Measurements from ENCODE around the gene APOBEC3A. TPM values are rescaled to one million over a fixed set of nuclear protein-coding genes. Genes with fewer than 3 reads are reported as not detected.
"Not testable (repeated sequence)": the region's sequence is repeated elsewhere in the genome, so short reads cannot be mapped to it uniquely, and the experiment has no call there.

The APOBEC3A gene
- total RNA-seq, 3 donors from 2014 or later, result 0.13 TPM; not detected in 2

DNA sequence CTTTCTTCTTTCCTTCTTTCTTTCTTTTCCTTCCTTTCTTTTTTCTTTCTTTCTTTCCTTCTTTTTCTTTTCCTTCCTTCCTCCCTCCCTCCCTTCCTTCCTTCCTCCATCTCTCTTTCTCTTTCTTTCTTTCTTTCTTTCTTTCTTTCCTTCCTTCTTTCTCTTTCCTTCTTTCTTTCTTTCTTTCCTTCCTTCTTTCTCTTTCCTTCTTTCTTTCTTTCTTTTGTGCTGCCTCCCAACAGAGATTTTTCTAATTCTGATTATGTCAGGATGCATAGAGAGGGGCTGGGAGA, 1.2 kb downstream of the APOBEC3A start:
- H3K9me3 Mint-ChIP-seq; H3K4me3 Mint-ChIP-seq; H3K27me3 Mint-ChIP-seq (ENCODE audit: low read depth); DNase-seq; H3K4me1 Mint-ChIP-seq (ENCODE audit: low read depth); ATAC-seq; H3K36me3 Mint-ChIP-seq (ENCODE audit: insufficient read depth): not testable (repeated sequence)

DNA sequence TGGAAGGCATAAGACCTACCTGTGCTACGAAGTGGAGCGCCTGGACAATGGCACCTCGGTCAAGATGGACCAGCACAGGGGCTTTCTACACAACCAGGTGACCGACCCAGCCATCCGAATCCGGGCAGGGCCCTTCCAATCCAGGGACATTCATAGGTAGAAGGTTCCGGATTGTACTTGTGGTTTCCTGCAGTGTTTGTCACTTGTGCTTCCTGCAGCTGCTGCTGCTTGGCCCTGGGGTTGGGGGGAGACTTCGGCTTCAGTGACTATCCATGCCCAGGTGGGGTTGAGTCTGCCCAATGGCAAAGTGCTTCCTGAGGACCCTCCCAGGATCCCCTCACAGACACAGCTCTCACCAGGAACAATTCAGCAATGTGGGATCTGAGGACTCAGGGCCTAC, 2.2 kb downstream of the APOBEC3A start:
- H3K36me3 Mint-ChIP-seq (ENCODE audit: insufficient read depth), result no peaks in the 10 kb centered on the region
- no peaks in the 10 kb centered on the region for H3K4me1 Mint-ChIP-seq (ENCODE audit: low read depth)
- H3K4me3 Mint-ChIP-seq, result no peak overlapping the region
- H3K9me3 Mint-ChIP-seq, result no peaks in the 10 kb centered on the region
- DNase-seq (no peak), ATAC-seq (no peak)
- no peaks in the 10 kb centered on the region for H3K27me3 Mint-ChIP-seq (ENCODE audit: low read depth)

DNA sequence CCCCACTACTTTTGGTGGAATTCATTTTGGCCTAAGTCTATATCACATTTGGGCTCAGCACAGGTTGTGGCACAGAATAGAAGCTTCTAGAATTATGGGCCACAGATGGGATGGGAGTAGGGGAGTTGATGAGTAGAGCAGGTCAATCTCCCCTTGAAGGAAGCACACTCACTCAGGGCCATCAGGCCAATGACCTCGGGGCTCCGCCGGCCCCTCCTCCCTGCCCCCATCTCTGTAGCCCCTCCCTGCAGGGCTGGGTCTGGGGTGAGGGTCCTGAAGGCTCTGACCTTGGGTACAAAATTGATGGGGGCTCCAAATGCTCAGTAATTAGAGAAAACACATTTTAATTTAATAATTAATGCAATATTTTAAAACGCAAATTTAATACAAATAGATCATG, 3.3 kb downstream of the APOBEC3A start:
- not testable (repeated sequence) for H3K4me1 Mint-ChIP-seq (ENCODE audit: low read depth); ATAC-seq; H3K36me3 Mint-ChIP-seq (ENCODE audit: insufficient read depth); H3K9me3 Mint-ChIP-seq; H3K27me3 Mint-ChIP-seq (ENCODE audit: low read depth); DNase-seq; H3K4me3 Mint-ChIP-seq

DNA sequence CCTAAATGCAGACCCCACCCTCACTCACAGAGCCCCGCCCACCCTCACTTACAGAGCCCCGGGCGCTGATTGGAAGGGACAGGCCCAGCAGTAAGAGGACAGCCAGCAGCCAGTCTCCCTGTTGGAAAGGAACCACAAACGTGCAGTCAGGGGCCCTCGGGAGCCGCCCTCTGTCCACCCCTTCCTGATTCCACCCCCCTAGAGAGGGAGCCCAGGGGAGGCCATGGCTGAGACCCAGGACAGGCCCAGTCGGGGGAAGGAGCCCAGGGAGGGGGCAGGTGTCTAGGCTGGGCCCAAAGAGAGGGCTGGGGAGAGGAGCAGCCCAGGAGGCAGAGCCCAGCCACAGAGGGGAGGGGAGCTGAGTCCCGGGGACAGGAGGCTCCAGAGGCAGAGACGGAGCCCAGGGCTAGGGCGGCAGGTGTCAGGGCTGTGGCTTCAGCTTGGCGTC, 5.9 kb downstream of the APOBEC3A start:
- ATAC-seq, result peak in 1 of 2 donors; percentile 36
- not testable (repeated sequence) for H3K4me3 Mint-ChIP-seq; H3K4me1 Mint-ChIP-seq (ENCODE audit: low read depth); H3K27me3 Mint-ChIP-seq (ENCODE audit: low read depth); DNase-seq; H3K36me3 Mint-ChIP-seq (ENCODE audit: insufficient read depth); H3K9me3 Mint-ChIP-seq

DNA sequence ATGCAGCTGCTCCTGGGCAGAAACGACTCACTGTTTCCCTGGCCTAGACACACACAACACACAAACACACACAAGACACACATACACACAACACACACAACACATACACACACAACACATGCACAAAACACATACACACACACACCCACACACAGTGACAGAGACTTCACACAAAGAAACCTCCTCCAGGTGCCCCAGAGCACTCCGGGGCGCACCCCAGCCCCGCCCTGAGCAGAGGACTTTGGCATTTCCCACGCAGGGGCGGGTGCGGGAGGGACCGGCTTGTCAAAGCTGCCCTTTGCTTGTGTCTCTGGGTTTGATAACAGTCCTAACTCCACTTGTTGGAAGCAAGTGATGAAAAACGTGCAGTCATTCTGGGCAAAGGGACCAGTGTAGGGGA, 6.5 kb downstream of the APOBEC3A start:
- Mint-ChIP-seq H3K4me1 (ENCODE audit: low read depth) (no peaks in the 10 kb centered on the region), H3K36me3 (ENCODE audit: insufficient read depth) (no peaks in the 10 kb centered on the region), H3K9me3 (no peaks in the 10 kb centered on the region), H3K4me3 (no peak overlapping the region), H3K27me3 (ENCODE audit: low read depth) (no peaks in the 10 kb centered on the region)
- DNase-seq (no peak), ATAC-seq (peak; percentile 39 to 57)

DNA sequence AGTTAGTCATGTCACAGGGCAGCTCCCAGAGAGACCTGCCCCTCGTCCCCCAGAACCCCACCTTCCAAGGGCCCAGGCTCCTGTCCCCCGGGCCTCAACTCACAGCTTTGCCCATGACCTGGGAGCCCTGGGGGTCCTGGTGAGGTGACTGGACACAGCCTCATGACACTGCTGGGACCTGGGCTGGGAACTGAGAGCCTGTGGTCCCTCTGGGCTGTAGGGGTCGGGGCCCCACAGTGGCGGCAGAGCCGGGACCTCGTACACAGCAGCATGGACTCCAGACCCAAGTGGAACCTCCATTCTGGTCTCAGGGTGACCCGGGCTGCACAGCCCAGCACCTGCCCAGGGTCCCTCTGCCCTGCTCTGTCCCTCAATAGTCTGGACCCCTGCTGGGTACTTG, 6.9 kb downstream of the APOBEC3A start:
- DNase-seq, result no peak
- no peaks in the 10 kb centered on the region for H3K27me3 Mint-ChIP-seq (ENCODE audit: low read depth)
- no peak for ATAC-seq
- no peaks in the 10 kb centered on the region for H3K36me3 Mint-ChIP-seq (ENCODE audit: insufficient read depth)
- no peak overlapping the region for H3K4me3 Mint-ChIP-seq
- no peaks in the 10 kb centered on the region for H3K4me1 Mint-ChIP-seq (ENCODE audit: low read depth)
- H3K9me3 Mint-ChIP-seq, result no peaks in the 10 kb centered on the region

DNA sequence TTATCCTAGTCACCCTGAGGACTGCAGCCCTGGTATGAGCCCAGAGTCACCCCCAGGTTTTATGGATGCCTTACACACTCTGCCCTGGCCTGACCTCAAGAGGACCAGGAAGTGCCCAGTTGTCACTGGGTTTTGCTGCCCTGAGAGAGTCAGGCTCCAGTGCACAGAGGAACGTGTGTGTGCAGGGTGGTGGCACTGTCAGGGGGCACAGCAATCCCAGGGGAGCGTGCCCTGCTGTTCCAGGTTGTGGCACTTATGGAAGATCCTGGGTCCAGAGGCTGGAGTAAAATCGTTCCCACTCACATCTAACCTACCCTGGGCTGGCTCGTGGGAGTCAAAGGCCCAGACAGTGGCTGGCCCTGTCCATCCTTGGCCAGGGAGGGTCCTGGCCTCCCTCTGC, 7.6 kb downstream of the APOBEC3A start:
- H3K9me3 Mint-ChIP-seq, result no peaks in the 10 kb centered on the region
- H3K27me3 Mint-ChIP-seq (ENCODE audit: low read depth), result no peaks in the 10 kb centered on the region
- H3K36me3 Mint-ChIP-seq (ENCODE audit: insufficient read depth), result no peaks in the 10 kb centered on the region
- no peaks in the 10 kb centered on the region for H3K4me1 Mint-ChIP-seq (ENCODE audit: low read depth)
- ATAC-seq (no peak), DNase-seq (no peak)
- H3K4me3 Mint-ChIP-seq, result no peak overlapping the region

DNA sequence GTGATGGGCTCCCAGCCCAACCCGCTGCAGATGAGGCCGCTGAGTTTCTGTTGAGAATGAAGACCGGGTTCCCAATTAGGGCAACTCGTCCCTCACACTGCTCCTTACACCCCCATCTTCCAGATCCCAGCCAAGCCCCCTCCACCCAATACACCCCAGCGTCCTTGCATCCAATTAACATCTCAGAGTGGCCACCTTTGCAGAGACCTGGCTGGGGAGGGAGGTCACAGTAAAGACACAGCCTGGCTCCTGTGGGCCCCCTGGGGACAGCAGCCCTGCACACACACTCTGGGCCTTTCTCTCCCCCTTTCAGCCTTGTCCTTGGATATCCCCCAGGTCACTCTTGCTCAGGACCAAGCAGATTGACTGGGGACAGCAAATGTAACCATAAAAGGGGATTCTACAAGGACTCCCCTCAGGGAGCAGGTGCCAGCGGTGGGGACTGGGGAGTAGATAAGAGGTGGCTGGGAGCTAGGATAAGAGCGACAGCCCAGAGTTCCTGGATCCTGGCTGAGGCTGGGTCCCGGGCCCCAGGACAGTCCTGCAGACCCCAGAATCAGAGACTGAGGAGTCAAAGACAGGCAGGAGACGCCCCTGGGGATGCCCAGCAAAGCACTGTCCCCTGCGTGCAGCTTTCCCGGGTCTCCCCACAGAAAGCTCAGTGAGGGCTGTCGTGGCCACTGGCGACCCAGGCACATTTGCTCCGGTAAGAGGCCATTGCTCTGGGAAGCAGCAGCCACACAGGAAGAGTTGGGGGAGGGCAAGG, 8.4 kb downstream of the APOBEC3A start:
- Mint-ChIP-seq H3K4me3 (no peak overlapping the region), H3K27me3 (ENCODE audit: low read depth) (peaks cover 4% of the 10 kb centered on the region), H3K36me3 (ENCODE audit: insufficient read depth) (no peaks in the 10 kb centered on the region), H3K9me3 (no peaks in the 10 kb centered on the region), H3K4me1 (ENCODE audit: low read depth) (no peaks in the 10 kb centered on the region)
- DNase-seq (no peak), ATAC-seq (no peak)

DNA sequence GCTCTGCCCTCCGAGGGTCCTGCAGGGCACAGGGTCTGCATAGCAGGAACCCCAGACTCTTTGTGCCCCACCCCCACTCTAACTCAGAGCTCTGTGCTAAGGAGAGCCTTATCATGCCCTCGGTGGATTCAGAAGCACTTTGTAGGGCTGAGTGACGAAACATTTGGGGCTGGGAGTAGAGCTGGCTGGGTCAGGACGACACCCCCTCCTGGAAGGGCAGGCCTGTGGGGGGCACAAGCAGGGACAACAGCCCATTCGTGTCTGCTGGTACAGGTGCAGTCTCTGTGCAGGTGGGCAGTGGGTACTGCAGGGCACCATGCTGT, 8.9 kb downstream of the APOBEC3A start:
- Mint-ChIP-seq H3K36me3 (ENCODE audit: insufficient read depth) (no peaks in the 10 kb centered on the region), H3K27me3 (ENCODE audit: low read depth) (peaks cover 4% of the 10 kb centered on the region), H3K4me3 (no peak overlapping the region), H3K9me3 (no peaks in the 10 kb centered on the region), H3K4me1 (ENCODE audit: low read depth) (no peaks in the 10 kb centered on the region)
- ATAC-seq, result no peak
- DNase-seq, result no peak

DNA sequence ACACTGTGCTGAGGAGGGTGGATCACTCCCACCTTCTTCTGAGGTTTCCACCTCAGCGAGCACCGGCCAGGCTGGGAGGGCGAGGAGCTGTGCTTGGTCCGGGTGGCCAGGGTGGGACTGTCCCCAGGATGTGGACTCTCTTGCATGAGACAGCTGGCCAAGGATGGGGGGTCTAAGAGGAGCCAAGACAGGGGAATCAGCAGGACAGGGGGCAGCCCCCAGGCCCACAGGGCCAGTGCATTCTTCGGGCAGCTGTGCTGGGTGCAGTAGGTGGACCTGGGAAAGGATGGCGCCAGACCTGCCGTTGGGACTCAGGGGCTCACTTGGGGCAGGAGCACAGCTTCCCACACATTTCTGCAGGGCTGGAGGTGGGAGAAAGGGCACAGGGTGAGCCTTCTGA, 9.5 kb downstream of the APOBEC3A start:
- Mint-ChIP-seq H3K4me3 (no peak overlapping the region), H3K36me3 (ENCODE audit: insufficient read depth) (no peaks in the 10 kb centered on the region), H3K27me3 (ENCODE audit: low read depth) (peaks cover 4% of the 10 kb centered on the region), H3K9me3 (no peaks in the 10 kb centered on the region), H3K4me1 (ENCODE audit: low read depth) (no peaks in the 10 kb centered on the region)
- ATAC-seq (no peak), DNase-seq (no peak)

DNA sequence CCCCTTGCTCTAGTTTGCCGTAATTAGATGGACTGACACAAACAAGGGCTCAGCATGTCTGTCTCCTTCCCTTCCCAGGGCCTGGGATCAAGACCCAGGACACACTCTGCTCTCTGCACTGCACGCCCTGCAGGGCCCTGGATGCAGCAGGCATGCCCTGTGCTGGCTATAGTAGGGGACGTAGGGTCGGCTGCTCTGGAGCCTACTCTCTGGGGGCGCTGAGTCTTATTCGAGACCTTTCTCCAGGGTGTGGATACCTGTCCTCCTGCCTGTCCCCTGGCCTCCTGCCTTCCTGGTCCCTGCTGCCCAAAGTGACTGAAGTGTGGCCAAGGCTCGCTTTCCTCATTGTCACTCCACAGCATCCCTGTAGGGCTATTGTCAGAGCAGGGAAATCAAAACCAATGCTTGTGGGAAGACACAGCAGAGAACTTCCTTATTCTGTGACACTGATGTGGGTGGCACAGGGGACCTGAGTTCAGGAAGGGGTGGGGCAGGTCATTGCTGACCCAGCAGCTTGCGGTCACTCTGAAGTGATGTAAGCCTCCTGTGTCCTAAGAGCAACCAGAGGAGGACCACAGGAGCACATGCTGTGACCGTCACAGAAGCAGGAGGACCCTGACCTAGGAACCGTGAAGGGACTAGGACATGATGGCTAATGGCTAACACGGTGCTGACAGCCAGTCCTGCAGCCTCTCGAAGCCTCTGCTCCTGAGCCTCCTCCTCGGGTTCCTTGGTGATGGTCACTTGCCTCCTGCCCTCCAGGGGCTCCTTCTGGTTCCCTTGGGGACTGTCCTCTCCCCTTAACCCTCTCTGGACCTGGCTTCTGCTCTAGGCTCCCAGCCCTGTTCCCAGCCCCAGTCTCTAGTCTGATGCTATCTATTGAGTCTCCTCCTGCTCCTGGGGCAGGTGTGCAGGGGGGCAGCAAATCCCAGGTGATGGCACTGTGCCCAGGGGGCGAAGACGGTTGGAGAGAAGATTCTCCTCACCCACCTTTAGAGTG, 10.3 kb downstream of the APOBEC3A start:
- DNase-seq (no peak), ATAC-seq (no peak)
- Mint-ChIP-seq H3K4me3 (no peak overlapping the region), H3K36me3 (ENCODE audit: insufficient read depth) (no peaks in the 10 kb centered on the region), H3K9me3 (no peaks in the 10 kb centered on the region), H3K4me1 (ENCODE audit: low read depth) (no peaks in the 10 kb centered on the region), H3K27me3 (ENCODE audit: low read depth) (peaks cover 4% of the 10 kb centered on the region)

DNA sequence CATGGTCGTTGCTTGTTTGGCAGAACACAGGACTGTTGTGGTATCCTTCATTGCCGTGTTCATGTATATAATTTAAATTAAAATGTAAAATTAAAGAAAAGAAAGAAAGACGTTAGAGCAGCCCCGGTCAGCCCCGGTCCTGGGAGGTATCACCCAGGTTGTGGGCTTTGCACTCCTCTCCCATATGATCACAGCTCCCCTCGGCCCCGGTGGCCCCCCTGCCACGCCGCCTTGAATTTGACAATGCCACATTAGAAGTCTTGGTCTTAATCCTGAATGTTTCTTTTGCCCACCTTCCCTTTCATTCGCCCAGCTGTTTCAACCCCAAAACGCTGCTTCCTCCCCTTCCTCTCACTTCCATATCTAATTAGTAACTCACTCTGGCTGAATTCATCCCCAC, 11.4 kb downstream of the APOBEC3A start:
- no peak for DNase-seq

DNA sequence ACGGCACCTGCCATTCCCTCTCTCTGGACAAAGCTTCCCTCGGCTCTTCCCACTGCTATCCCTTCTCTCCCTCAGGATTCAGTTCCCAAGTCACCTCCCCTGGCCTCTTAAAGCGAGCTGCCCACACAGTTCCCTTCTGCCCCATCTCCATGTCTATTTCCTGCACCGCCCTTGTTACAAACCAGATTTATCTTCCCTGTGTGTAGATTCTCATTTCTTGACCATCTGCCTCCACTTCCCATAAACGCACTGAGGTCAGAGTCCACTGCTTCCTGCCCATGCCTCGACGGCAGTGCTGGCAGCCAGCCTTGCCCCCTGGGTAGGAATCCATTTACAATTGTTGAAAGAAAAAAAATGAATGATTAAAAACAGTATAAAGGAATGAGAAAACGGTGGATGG, 13.1 kb downstream of the APOBEC3A start:
- ATAC-seq, result no peak
- Mint-ChIP-seq H3K27me3 (ENCODE audit: low read depth) (peaks cover 4% of the 10 kb centered on the region), H3K36me3 (ENCODE audit: insufficient read depth) (no peaks in the 10 kb centered on the region), H3K4me3 (no peak overlapping the region), H3K4me1 (ENCODE audit: low read depth) (peaks cover 1% of the 10 kb centered on the region), H3K9me3 (no peaks in the 10 kb centered on the region)
- DNase-seq, result no peak

More for the DNA sequence above, 11.4 kb downstream of the APOBEC3A start:
- Mint-ChIP-seq H3K4me1 (ENCODE audit: low read depth) (peaks cover 1% of the 10 kb centered on the region), H3K9me3 (no peaks in the 10 kb centered on the region), H3K27me3 (ENCODE audit: low read depth) (peaks cover 4% of the 10 kb centered on the region), H3K4me3 (no peak overlapping the region), H3K36me3 (ENCODE audit: insufficient read depth) (no peaks in the 10 kb centered on the region)
- no peak for ATAC-seq

DNA sequence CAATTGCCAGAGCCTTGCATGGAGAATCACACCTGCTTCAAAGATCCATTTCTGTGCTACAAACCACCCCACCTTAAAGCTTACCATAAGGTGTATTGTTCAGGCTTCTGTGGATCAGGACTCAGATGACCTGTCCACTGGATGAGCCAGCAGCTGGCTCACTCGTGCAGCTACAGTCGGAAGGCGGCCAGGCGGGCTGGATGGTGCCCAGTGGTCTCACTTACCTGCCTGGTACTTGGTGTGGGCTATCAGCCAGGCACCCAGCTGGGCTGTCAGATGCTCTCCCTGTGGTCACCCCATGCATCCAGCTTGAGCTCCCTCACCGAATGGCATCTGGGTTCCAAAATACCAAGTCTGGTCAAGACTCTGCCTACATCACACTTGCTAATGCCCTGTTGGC, 13.8 kb downstream of the APOBEC3A start:
- Mint-ChIP-seq H3K4me3 (no peak overlapping the region), H3K4me1 (ENCODE audit: low read depth) (peaks cover 1% of the 10 kb centered on the region), H3K27me3 (ENCODE audit: low read depth) (peaks cover 4% of the 10 kb centered on the region), H3K9me3 (no peaks in the 10 kb centered on the region), H3K36me3 (ENCODE audit: insufficient read depth) (no peaks in the 10 kb centered on the region)
- no peak for DNase-seq
- no peak for ATAC-seq

DNA sequence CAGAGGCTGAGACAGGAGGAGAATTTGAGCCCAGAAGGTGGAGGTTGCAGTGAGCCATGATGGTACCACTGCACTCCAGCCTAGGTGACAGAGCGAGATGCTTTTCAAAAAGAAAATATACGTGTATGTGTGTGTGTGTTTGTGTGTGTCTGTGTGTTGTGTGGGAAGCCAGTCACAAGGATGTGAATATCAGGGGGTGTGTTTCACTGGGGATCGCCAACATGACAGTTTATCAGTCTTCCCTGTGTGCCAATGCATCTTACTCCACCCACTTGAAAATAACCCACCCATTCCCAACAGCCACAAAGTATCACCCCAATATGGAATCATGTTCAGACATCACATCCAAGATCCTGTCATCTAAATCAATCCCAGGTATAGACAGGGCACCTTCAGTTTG, 14.4 kb downstream of the APOBEC3A start:
- Mint-ChIP-seq H3K4me1 (ENCODE audit: low read depth) (peaks cover 1% of the 10 kb centered on the region), H3K36me3 (ENCODE audit: insufficient read depth) (no peaks in the 10 kb centered on the region), H3K4me3 (no peak overlapping the region), H3K27me3 (ENCODE audit: low read depth) (peaks cover 4% of the 10 kb centered on the region), H3K9me3 (no peaks in the 10 kb centered on the region)
- ATAC-seq (no peak), DNase-seq (no peak)

All from activated T-cell treated with anti-CD3 and anti-CD28 coated beads, Interleukin-2, amount 50 U/mL, for 4 hours (primary cell).